Activated B cell treated with CpG ODN at 0.5 μM for 24 hours (primary cell): Measurements from ENCODE around the gene RBM14. TPM values are rescaled to one million over a fixed set of nuclear protein-coding genes. Genes with fewer than 3 reads are reported as not detected.

Source experiments
- ATAC-seq: fragments of 200-7000 bp; cut with Tn5 transposase; one replicate; pipeline ENCODE4 v1.10.0; 2021; ENCODE audit warnings: low read depth, mild to moderate bottlenecking, moderate library complexity
- CTCF ChIA-PET: fragments of 350-600 bp; sonication (Branson Sonifier 250); formaldehyde crosslinking; loops from one replicate; lab custom pipeline; 2021; ENCODE audit warnings: antibody characterized with exemption; lab: Charles Lee
- POLR2A ChIA-PET: fragments of 350-600 bp; sonication (Branson Sonifier 250); formaldehyde crosslinking; loops from one replicate; lab custom pipeline; 2021; ENCODE audit warnings: antibody characterized with exemption; lab: Charles Lee
- DNase-seq: peaks from one replicate; pipeline ENCODE4 v3.0.0; 2022
- H3K27ac Mint-ChIP-seq: one replicate; pipeline ENCODE4 v1.8.0; 2020; ENCODE audit warnings: mixed read lengths
- H3K27me3 Mint-ChIP-seq: one replicate; pipeline ENCODE4 v1.8.0; 2021; ENCODE audit warnings: mixed read lengths
- H3K36me3 Mint-ChIP-seq: one replicate; pipeline ENCODE4 v1.8.0; 2021; ENCODE audit warnings: low read depth, mixed read lengths
- H3K4me1 Mint-ChIP-seq: one replicate; pipeline ENCODE4 v1.8.0; 2021; ENCODE audit warnings: mixed read lengths
- H3K4me3 Mint-ChIP-seq: one replicate; pipeline ENCODE4 v1.8.0; 2020; ENCODE audit warnings: mild to moderate bottlenecking, mixed read lengths
- H3K9me3 Mint-ChIP-seq: one replicate; pipeline ENCODE4 v1.8.0; 2020; ENCODE audit warnings: mixed read lengths
- intact Hi-C: fragments of 100-400 bp; cut with micrococcal nuclease; formaldehyde crosslinking; loops from one replicate; pipeline ENCODE4 v1.15.1; 2024
- total RNA-seq: library from RNA; stranded (reverse); gene quantifications from 2 replicates; pipeline ENCODE4 v1.2.3, GENCODE V29; 2022
- TF ChIP-seq, protein P1 (sequence below): fragments of 200-600 bp; IDR thresholded peaks from one replicate; pipeline ENCODE4 v1.8.0; 2022; ENCODE audit warnings: antibody characterized with exemption, mild to moderate bottlenecking

RBM14 gene
- total RNA-seq, 1 donor from 2014 or later, result 160 TPM

DNA sequence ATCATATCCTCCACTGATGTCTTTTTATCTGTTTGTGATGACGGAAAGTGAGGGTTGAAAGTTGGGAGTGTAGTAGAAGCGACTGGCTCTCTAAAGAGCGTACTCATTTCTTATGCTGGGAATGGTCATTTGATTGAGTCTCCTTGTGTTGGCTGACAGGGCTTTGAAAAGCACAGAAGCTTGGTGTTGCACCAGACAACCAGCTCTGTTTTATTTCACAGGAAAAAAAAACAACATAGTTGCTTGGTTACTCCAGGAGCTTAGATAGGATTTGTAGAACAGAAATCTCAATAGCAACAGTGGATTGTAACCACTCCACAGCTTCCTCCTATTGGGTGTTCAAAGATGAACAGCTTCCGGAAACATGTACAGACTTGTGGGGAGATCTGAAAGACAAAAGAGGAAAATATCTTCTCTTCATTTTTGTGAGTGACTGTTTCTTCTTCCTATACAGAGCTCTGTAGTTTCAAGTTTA lies 2.7 kb downstream of the RBM14 start:
- Mint-ChIP-seq H3K9me3 (no peaks in the 10 kb centered on the region), H3K4me3 (peak overlapping the region; percentile 98), H3K4me1 (peaks cover 75% of the 10 kb centered on the region), H3K36me3 (peaks cover 61% of the 10 kb centered on the region), H3K27ac (peak overlapping the region; percentile 99), H3K27me3 (no peaks in the 10 kb centered on the region)
- intact Hi-C loops, result loop anchor here (5.0 to 10.0 kb wide), 4 partner anchors 72 to 888 kb away; partner anchors contain the start of genes ACTN3, CDK2AP2, KDM2A and MRPL11
- ChIA-PET POLR2A (interaction anchor here (0.6 to 14.8 kb wide), 10 partner anchors 9 to 687 kb away, joined by 3 to 272 read pairs (median 4); partner anchors contain the start of genes CCDC87, CCS, DPP3 and RBM4), CTCF (interaction anchor here (1.5 to 1.8 kb wide), 2 partner anchors 19 to 59 kb away, joined by 7 read pairs; partner anchors contain the start of genes RBM4 and RBM4B)
- ATAC-seq, result no peak
- DNase-seq, result no peak
- TF ChIP-seq, protein P1, sequence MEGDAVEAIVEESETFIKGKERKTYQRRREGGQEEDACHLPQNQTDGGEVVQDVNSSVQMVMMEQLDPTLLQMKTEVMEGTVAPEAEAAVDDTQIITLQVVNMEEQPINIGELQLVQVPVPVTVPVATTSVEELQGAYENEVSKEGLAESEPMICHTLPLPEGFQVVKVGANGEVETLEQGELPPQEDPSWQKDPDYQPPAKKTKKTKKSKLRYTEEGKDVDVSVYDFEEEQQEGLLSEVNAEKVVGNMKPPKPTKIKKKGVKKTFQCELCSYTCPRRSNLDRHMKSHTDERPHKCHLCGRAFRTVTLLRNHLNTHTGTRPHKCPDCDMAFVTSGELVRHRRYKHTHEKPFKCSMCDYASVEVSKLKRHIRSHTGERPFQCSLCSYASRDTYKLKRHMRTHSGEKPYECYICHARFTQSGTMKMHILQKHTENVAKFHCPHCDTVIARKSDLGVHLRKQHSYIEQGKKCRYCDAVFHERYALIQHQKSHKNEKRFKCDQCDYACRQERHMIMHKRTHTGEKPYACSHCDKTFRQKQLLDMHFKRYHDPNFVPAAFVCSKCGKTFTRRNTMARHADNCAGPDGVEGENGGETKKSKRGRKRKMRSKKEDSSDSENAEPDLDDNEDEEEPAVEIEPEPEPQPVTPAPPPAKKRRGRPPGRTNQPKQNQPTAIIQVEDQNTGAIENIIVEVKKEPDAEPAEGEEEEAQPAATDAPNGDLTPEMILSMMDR, result no peak

DNA sequence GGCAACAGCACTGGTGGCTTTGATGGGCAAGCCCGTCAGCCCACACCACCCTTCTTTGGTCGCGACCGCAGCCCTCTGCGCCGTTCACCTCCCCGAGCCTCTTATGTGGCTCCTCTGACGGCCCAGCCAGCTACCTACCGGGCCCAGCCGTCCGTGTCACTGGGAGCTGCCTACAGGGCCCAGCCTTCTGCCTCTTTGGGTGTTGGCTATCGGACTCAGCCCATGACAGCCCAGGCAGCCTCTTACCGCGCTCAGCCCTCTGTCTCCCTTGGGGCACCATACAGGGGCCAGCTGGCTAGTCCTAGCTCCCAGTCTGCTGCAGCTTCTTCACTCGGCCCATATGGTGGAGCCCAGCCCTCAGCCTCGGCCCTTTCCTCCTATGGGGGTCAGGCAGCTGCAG lies 8.0 kb downstream of the RBM14 start:
- Mint-ChIP-seq H3K27me3 (no peaks in the 10 kb centered on the region), H3K36me3 (peaks cover 83% of the 10 kb centered on the region), H3K9me3 (no peaks in the 10 kb centered on the region), H3K4me3 (no peak overlapping the region), H3K4me1 (peaks cover 58% of the 10 kb centered on the region), H3K27ac (no peak overlapping the region)
- intact Hi-C loops, result no loop called here
- DNase-seq, result no peak
- TF ChIP-seq, protein P1, result no peak
- POLR2A ChIA-PET, result interaction anchor here (0.5 to 14.8 kb wide), 3 partner anchors 8 to 158 kb away, joined by 3 to 272 read pairs (median 7); partner anchors contain the start of genes RBM14 and RBM4
- CTCF ChIA-PET, result no interaction called here
- no peak for ATAC-seq

DNA sequence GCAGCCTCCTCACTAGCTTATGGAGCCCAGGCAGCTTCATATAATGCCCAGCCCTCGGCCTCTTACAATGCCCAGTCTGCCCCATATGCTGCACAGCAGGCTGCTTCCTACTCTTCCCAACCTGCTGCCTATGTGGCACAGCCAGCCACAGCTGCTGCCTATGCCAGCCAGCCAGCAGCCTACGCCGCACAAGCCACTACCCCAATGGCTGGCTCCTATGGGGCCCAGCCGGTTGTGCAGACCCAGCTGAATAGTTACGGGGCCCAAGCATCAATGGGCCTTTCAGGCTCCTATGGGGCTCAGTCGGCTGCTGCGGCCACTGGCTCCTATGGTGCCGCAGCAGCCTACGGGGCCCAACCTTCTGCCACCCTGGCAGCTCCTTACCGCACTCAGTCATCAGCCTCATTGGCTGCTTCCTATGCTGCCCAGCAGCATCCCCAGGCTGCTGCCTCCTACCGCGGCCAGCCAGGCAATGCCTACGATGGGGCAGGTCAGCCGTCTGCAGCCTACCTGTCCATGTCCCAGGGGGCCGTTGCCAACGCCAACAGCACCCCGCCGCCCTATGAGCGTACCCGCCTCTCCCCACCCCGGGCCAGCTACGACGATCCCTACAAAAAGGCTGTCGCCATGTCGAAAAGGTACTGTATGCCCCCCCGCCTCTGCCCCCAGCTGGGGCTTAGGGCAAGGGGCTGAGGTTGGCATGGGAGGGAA lies 8.8 kb downstream of the RBM14 start:
- POLR2A ChIA-PET, result interaction anchor here (0.5 to 14.8 kb wide), 3 partner anchors 9 to 159 kb away, joined by 3 to 272 read pairs (median 7); partner anchors contain the start of genes RBM14 and RBM4
- ATAC-seq (no peak), DNase-seq (no peak)
- no peaks in the 10 kb centered on the region for H3K9me3 Mint-ChIP-seq
- H3K27ac Mint-ChIP-seq, result no peak overlapping the region
- TF ChIP-seq, protein P1, result no peak
- peaks cover 86% of the 10 kb centered on the region for H3K36me3 Mint-ChIP-seq
- intact Hi-C loops, result no loop called here
- no peaks in the 10 kb centered on the region for H3K27me3 Mint-ChIP-seq
- H3K4me3 Mint-ChIP-seq, result no peak overlapping the region
- H3K4me1 Mint-ChIP-seq, result peaks cover 56% of the 10 kb centered on the region
- CTCF ChIA-PET, result no interaction called here

DNA sequence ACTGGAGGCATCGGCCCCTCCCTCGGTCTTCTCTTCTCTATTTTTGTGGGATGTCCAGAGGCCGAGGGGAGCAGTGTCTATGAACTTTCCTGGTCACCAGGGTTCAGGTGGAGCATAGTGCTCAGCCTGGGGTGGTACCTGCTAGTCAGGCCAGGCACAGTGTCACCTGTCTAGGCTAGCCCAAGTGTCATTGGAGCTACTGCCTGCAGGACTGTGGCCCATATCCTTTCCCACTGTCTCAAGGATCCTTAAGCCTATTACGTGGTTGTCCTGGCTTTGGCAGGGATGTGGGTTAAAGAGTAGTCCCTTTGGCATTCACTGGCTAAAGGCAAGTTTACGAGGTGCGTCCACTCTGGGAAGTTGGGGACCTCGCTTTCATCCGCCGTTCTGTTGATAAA lies 9.3 kb downstream of the RBM14 start:
- no peak for ATAC-seq
- Mint-ChIP-seq H3K27ac (no peak overlapping the region), H3K9me3 (no peaks in the 10 kb centered on the region), H3K27me3 (no peaks in the 10 kb centered on the region), H3K36me3 (peaks cover 85% of the 10 kb centered on the region), H3K4me1 (peaks cover 50% of the 10 kb centered on the region), H3K4me3 (no peak overlapping the region)
- ChIA-PET CTCF (no interaction called here), POLR2A (interaction anchor here (1.9 to 14.8 kb wide), 2 partner anchors 9 to 15 kb away, joined by 7 to 272 read pairs; partner anchors contain the start of genes RBM14 and RBM4)
- TF ChIP-seq, protein P1, result no peak
- intact Hi-C loops, result no loop called here
- no peak for DNase-seq

DNA sequence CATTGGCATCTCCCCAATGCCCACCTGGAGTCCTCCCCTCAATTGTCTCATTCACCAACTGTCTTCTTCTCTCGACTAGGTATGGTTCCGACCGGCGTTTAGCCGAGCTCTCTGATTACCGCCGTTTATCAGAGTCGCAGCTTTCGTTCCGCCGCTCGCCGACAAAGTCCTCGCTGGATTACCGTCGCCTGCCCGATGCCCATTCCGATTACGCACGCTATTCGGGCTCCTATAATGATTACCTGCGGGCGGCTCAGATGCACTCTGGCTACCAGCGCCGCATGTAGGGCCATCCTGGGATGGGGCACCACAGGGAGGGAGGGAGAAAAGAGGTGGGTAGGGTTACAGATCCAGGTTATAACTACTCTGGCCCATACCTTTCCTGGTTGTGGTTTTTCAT lies 10.0 kb downstream of the RBM14 start:
- H3K36me3 Mint-ChIP-seq, result peaks cover 81% of the 10 kb centered on the region
- TF ChIP-seq, protein P1, result no peak
- no peaks in the 10 kb centered on the region for H3K27me3 Mint-ChIP-seq
- no peak overlapping the region for H3K27ac Mint-ChIP-seq
- CTCF ChIA-PET, result no interaction called here
- H3K4me3 Mint-ChIP-seq, result no peak overlapping the region
- DNase-seq (no peak), ATAC-seq (no peak)
- H3K9me3 Mint-ChIP-seq, result no peaks in the 10 kb centered on the region
- intact Hi-C loops, result no loop called here
- POLR2A ChIA-PET, result interaction anchor here (14.8 kb wide), 1 partner anchor 14 kb away, joined by 272 read pairs; the partner anchor contains the start of gene RBM4
- H3K4me1 Mint-ChIP-seq, result peaks cover 46% of the 10 kb centered on the region
